ENCODE data around the gene CT83. TPM values are rescaled to one million over a fixed set of nuclear protein-coding genes. Genes with fewer than 3 reads are reported as not detected.

The CT83 gene
- total RNA-seq, 1 donor from 2014 or later: not detected

GRCh38 chrX:116436358-116436816 is 26.4 kb downstream of the CT83 start, which contains the start of gene SLC6A14:
SLC6A14 (plus strand) TSS chrX:116436606; CDS start chrX:116436710, 104 bp downstream.
- no peak for TF ChIP-seq CTCF (IDR thresholded peaks at IDR 0.05; ENCODE audit: borderline replicate concordance)
- intact Hi-C loops (cut with micrococcal nuclease): no loop called here
- Histone ChIP-seq H3K4me1 (no peaks in the 10 kb centered on the region), H3K4me3 (no peak within 1 kb of the TSS), H3K9me3 (replicated peaks) (no peaks in the 10 kb centered on the region), H3K27ac (replicated peaks) (no peak within 1 kb of the TSS), H3K36me3 (no peaks in the 10 kb centered on the region), H3K27me3 (ENCODE audit: low read depth) (no peaks in the 10 kb centered on the region)
- DNase-seq: no peak

- Histone ChIP-seq H3K27ac (replicated peaks) (no peak overlapping the region), H3K4me1 (no peaks in the 10 kb centered on the region)
- no peak for DNase-seq
Measured at GRCh38 chrX:116435597-116435996, 27.2 kb downstream of the CT83 start.

DNA sequence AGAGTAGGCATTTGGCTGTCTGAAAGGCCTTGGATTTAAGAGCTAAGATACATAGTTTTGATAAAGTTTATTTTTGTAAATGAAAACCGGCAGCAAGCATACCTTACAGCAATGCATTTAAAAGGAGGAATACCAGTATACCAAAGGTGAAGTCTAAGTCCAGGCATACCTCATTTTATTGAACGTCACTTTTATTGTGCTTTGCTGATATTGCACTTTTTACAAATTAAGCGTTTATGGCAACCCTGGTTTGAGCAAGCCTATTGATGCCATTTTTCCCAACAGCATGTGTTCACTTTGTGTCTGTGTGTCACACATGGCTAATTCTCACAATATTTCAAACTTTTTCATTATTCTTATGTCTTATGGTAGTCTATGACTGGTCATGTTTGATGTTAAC is 34.8 kb downstream of the CT83 start:
- Histone ChIP-seq H3K4me1 (no peaks in the 10 kb centered on the region), H3K9me3 (replicated peaks) (no peaks in the 10 kb centered on the region), H3K4me3 (no peak overlapping the region), H3K36me3 (no peaks in the 10 kb centered on the region), H3K27ac (replicated peaks) (no peak overlapping the region), H3K27me3 (ENCODE audit: low read depth) (no peaks in the 10 kb centered on the region)
- DNase-seq: no peak
- no peak for TF ChIP-seq CTCF (IDR thresholded peaks at IDR 0.05; ENCODE audit: borderline replicate concordance)
- intact Hi-C loops (cut with micrococcal nuclease): no loop called here

More at GRCh38 chrX:116435597-116435996, 27.2 kb downstream of the CT83 start:
- Histone ChIP-seq H3K4me3 (no peak overlapping the region), H3K36me3 (no peaks in the 10 kb centered on the region), H3K9me3 (replicated peaks) (no peaks in the 10 kb centered on the region), H3K27me3 (ENCODE audit: low read depth) (no peaks in the 10 kb centered on the region)
- no peak for TF ChIP-seq CTCF (IDR thresholded peaks at IDR 0.05; ENCODE audit: borderline replicate concordance)
- intact Hi-C loops (cut with micrococcal nuclease): no loop called here

GRCh38 chrX:116417968-116418367 is 44.8 kb downstream of the CT83 start:
- DNase-seq: no peak
- Histone ChIP-seq H3K36me3 (no peaks in the 10 kb centered on the region), H3K27me3 (ENCODE audit: low read depth) (no peaks in the 10 kb centered on the region), H3K4me1 (no peaks in the 10 kb centered on the region), H3K4me3 (no peak overlapping the region), H3K27ac (replicated peaks) (no peak overlapping the region), H3K9me3 (replicated peaks) (no peaks in the 10 kb centered on the region)
- TF ChIP-seq CTCF (IDR thresholded peaks at IDR 0.05; ENCODE audit: borderline replicate concordance): no peak
- intact Hi-C loops (cut with micrococcal nuclease): no loop called here

DNA sequence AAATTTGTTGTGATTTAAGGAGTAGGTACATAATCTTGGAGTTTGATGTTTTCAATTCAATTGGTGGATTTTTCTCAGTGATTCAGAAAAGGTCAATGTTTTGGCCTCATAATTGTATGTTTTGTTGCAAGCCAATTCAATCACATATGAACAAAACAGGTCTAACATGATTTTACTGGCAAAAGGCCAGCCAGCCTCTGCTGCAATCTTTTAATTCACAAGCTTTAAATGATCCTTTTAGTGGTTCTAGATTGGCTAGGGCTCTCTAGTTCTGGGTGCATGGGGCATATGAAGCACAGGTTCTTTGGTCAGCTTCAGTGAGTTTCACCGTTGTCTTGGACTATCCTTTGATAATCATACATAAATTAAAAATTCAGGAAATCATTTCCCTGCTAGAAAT is 45.6 kb downstream of the CT83 start:
- no peak for DNase-seq
- H3K4me1 ChIP-seq: no peaks in the 10 kb centered on the region
- no peak for TF ChIP-seq CTCF (IDR thresholded peaks at IDR 0.05; ENCODE audit: borderline replicate concordance)
- intact Hi-C loops (cut with micrococcal nuclease): no loop called here
- no peaks in the 10 kb centered on the region for H3K36me3 ChIP-seq
- H3K27me3 ChIP-seq (ENCODE audit: low read depth): no peaks in the 10 kb centered on the region
- H3K9me3 ChIP-seq (replicated peaks): no peaks in the 10 kb centered on the region
- no peak overlapping the region for H3K27ac ChIP-seq (replicated peaks)
- H3K4me3 ChIP-seq: no peak overlapping the region

All from left ventricle myocardium inferior (tissue), 1 donor.